ENCODE data around the gene GRB10.

DNA sequence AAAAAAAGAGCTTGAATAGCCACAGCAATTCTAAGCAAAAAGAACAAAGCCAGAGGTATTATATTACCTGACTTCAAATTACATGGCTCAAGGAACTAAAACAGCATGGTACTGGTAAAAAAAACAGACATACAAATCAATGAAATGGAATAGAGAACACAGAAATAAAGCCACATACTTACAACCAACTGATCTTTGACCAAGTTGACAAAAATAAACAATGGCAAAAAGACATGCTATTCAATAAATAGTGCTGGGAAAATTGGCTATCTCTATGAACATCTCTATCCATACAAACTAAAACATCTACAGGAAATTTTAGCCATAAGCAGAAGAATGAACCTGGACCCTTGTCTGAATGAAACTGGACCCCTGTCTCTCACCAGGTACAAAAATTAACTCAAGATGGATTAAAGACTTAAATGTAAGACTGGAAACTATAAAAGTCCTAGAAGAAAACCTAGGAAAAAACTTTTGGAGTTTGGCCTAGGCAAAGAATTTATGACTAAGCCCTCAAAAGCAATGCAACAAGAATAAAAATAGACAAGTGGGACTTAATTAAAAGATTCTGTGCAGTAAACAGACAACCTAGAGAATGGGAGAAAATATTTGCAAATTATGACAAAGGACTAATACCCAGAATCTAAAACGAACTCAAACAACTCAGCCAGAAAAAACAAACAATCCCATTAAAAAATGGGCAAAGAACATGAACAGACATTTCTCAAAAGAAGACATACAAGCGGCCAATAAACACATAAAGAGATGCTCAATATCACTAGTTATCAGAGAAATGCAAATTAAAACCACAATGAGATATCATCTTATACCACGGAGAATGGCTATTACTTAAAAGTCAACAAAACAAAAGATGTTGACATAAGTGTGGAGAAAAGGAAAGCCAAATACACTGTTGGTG, 144.7 kb downstream of the GRB10 start:
- TF ChIP-seq, protein P1, sequence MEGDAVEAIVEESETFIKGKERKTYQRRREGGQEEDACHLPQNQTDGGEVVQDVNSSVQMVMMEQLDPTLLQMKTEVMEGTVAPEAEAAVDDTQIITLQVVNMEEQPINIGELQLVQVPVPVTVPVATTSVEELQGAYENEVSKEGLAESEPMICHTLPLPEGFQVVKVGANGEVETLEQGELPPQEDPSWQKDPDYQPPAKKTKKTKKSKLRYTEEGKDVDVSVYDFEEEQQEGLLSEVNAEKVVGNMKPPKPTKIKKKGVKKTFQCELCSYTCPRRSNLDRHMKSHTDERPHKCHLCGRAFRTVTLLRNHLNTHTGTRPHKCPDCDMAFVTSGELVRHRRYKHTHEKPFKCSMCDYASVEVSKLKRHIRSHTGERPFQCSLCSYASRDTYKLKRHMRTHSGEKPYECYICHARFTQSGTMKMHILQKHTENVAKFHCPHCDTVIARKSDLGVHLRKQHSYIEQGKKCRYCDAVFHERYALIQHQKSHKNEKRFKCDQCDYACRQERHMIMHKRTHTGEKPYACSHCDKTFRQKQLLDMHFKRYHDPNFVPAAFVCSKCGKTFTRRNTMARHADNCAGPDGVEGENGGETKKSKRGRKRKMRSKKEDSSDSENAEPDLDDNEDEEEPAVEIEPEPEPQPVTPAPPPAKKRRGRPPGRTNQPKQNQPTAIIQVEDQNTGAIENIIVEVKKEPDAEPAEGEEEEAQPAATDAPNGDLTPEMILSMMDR (IDR thresholded peaks at IDR 0.05) = no peak
- no peak for TF ChIP-seq POLR2A (IDR thresholded peaks at IDR 0.05)
